ENCODE measurements around the gene MACIR. TPM values are rescaled to one million over a fixed set of nuclear protein-coding genes. Genes with fewer than 3 reads are reported as not detected.

MACIR gene
- total RNA-seq, 4 donors from 2014 or later, result 21.7 to 72.8 (median 47.7) TPM

DNA sequence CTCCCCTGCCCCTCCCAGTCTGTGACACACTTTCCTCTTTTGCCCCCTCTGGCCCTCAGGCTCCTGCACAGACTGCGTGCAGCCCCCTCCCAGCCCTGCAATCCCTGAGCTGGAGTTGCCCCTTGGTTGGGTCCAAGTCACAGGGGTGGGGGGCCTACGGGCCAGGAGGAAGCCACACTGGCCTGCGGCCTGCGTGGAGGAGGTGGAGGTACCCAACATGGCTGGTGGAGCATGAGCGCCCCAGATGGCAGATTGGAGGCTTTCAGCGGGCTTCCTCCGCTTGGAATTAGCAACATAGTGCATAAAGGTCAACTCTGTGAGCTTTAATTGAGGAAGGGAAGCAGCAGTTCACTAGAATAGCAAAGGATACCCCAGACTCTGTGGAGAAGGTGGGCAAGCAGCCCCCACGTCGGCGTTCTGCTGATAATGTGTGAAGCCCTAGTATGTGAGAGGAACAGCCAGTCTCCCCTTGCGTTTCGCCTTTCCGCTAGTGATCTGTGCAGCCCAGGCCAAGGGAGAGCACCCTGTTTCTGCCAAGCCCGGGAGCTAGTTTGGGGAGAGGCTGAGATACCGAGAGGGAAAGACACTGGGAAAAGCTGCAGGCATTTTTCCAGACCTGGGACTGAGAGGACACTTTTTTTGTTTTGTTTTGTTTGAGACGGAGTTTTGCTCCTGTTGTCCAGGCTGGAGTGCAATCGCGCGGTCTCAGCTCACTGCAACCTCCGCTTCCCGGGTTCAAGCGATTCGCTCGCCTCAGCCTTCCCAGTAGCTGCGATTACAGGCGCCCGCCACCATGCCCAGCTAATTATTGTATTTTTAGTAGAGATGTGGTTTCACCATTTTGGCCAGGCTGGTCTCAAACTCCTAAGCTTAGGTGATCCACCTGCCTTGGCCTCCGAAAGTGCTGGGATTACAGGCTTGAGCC is 35.3 kb upstream of the MACIR start:
- intact Hi-C loops (cut with DNase I; ENCODE audit: low total_unique reads), result no loop called here
- H3K4me3 ChIP-seq, result no peak overlapping the region
- DNase-seq, result no peak
- no peaks in the 10 kb centered on the region for H3K4me1 ChIP-seq
- TF ChIP-seq, protein P1, sequence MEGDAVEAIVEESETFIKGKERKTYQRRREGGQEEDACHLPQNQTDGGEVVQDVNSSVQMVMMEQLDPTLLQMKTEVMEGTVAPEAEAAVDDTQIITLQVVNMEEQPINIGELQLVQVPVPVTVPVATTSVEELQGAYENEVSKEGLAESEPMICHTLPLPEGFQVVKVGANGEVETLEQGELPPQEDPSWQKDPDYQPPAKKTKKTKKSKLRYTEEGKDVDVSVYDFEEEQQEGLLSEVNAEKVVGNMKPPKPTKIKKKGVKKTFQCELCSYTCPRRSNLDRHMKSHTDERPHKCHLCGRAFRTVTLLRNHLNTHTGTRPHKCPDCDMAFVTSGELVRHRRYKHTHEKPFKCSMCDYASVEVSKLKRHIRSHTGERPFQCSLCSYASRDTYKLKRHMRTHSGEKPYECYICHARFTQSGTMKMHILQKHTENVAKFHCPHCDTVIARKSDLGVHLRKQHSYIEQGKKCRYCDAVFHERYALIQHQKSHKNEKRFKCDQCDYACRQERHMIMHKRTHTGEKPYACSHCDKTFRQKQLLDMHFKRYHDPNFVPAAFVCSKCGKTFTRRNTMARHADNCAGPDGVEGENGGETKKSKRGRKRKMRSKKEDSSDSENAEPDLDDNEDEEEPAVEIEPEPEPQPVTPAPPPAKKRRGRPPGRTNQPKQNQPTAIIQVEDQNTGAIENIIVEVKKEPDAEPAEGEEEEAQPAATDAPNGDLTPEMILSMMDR (IDR thresholded peaks at IDR 0.05), result no peak
- no peak for TF ChIP-seq POLR2A (IDR thresholded peaks at IDR 0.05)
- TF ChIP-seq EP300 (IDR thresholded peaks at IDR 0.05; ENCODE audit: low read depth), result no peak
- no peak for TF ChIP-seq POLR2AphosphoS5 (IDR thresholded peaks at IDR 0.05)
- WGBS, 2 donors (ENCODE audit: low coverage in 1 of 2), result 92 to 100% methylated on average over 3 to 28 of the region's 28 CpGs
- H3K9me3 ChIP-seq, result no peaks in the 10 kb centered on the region
- no peak overlapping the region for H3K27ac ChIP-seq
- in situ Hi-C loops (cut with MboI; ENCODE audit: low pct_ligation_motif_present in 1 of 4, low pct_unique_long_range_greater_than_20kb in 1 of 4, low sequenced_read_pairs in 3 of 4), result loop anchor here in 1 of 4 donors (10.0 kb wide), 1 partner anchor 252 kb away; no protein-coding TSS in a partner anchor
- no peaks in the 10 kb centered on the region for H3K36me3 ChIP-seq
- H3K27me3 ChIP-seq, result no peaks in the 10 kb centered on the region

DNA sequence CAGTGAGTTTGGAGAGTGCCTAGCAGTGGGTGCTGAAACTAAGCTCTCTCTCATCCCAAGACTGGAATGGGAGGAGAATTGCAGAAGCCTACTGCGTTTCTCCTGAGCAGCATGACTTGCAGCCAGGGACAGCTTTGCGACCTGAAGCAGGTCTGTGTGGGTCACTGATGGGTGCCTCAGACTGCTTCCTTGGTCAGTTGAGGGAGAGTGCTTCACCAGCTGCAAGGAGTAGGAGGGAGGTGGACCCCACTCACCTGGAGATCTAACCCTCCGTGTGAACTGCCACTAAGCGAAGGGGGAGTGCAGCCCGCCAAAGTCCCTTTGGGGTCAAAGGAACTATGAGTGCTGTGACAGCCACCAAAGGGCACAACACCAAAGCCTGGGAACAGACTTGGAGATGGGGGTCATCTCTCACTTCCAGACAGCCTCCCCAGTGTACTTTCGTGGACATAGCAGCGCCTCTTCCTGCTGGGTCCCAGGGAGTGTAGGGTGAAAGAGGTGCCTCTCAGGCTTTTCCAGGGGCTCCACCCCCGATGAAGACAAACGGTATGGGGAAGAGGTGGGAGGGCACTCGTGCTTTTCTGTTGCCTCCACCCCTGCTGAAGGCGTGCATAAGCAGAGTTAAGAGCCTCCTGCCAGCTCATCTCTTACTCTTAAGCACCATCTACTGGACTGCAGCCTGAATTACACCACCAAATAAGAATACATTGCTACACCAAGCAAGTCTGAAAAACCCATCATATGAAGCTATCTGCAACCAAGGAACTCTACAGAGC is 34.3 kb upstream of the MACIR start:
- in situ Hi-C loops (cut with MboI; ENCODE audit: low pct_ligation_motif_present in 1 of 4, low pct_unique_long_range_greater_than_20kb in 1 of 4, low sequenced_read_pairs in 3 of 4), result loop anchor here in 1 of 4 donors (10.0 kb wide), 1 partner anchor 250 kb away; no protein-coding TSS in a partner anchor
- peak; percentile 20 for DNase-seq
- intact Hi-C loops (cut with DNase I; ENCODE audit: low total_unique reads), result no loop called here
- Histone ChIP-seq H3K9me3 (no peaks in the 10 kb centered on the region), H3K27me3 (no peaks in the 10 kb centered on the region), H3K36me3 (no peaks in the 10 kb centered on the region), H3K4me3 (no peak overlapping the region), H3K27ac (no peak overlapping the region), H3K4me1 (no peaks in the 10 kb centered on the region)
- TF ChIP-seq, protein P1 (IDR thresholded peaks at IDR 0.05), result peak; percentile 59 to 72 (median 66)
- TF ChIP-seq POLR2A (IDR thresholded peaks at IDR 0.05) (no peak), POLR2AphosphoS5 (IDR thresholded peaks at IDR 0.05) (no peak)
- 61% methylated on average over 11 of the region's 11 CpGs; no CpG with 5 or more reads in 1 of the 2 donors for WGBS, 2 donors (ENCODE audit: low coverage in 1 of 2)

GRCh38 chr5:103224894-103225246 is 33.7 kb upstream of the MACIR start:
- WGBS, 2 donors (ENCODE audit: low coverage in 1 of 2), result 84 to 92% methylated on average over 5 of the region's 5 CpGs
- in situ Hi-C loops (cut with MboI; ENCODE audit: low pct_ligation_motif_present in 1 of 4, low pct_unique_long_range_greater_than_20kb in 1 of 4, low sequenced_read_pairs in 3 of 4) (loop anchor here in 1 of 4 donors (10.0 kb wide), 1 partner anchor 250 kb away; no protein-coding TSS in a partner anchor), intact Hi-C loops (cut with DNase I; ENCODE audit: low total_unique reads) (no loop called here)
- Histone ChIP-seq H3K9me3 (no peaks in the 10 kb centered on the region), H3K36me3 (no peaks in the 10 kb centered on the region), H3K4me3 (no peak overlapping the region), H3K27ac (no peak overlapping the region), H3K27me3 (no peaks in the 10 kb centered on the region), H3K4me1 (no peaks in the 10 kb centered on the region)
- TF ChIP-seq POLR2AphosphoS5 (IDR thresholded peaks at IDR 0.05) (no peak), POLR2A (IDR thresholded peaks at IDR 0.05) (no peak), EP300 (IDR thresholded peaks at IDR 0.05; ENCODE audit: low read depth) (no peak)
- TF ChIP-seq, protein P1 (IDR thresholded peaks at IDR 0.05), result no peak
- DNase-seq, result no peak

GRCh38 chr5:103228061-103228460 is 30.5 kb upstream of the MACIR start:
- H3K36me3 ChIP-seq, result no peaks in the 10 kb centered on the region
- no peak for TF ChIP-seq EP300 (IDR thresholded peaks at IDR 0.05; ENCODE audit: low read depth)
- TF ChIP-seq POLR2AphosphoS5 (IDR thresholded peaks at IDR 0.05), result no peak
- TF ChIP-seq POLR2A (IDR thresholded peaks at IDR 0.05), result no peak
- TF ChIP-seq, protein P1 (IDR thresholded peaks at IDR 0.05), result no peak
- in situ Hi-C loops (cut with MboI; ENCODE audit: low pct_ligation_motif_present in 1 of 4, low pct_unique_long_range_greater_than_20kb in 1 of 4, low sequenced_read_pairs in 3 of 4), result loop anchor here in 1 of 4 donors (10.0 kb wide), 1 partner anchor 247 kb away; no protein-coding TSS in a partner anchor

More at GRCh38 chr5:103228061-103228460, 30.5 kb upstream of the MACIR start:
- Histone ChIP-seq H3K4me3 (no peak overlapping the region), H3K4me1 (no peaks in the 10 kb centered on the region), H3K27me3 (no peaks in the 10 kb centered on the region), H3K27ac (no peak overlapping the region), H3K9me3 (no peaks in the 10 kb centered on the region)
- WGBS, 2 donors (ENCODE audit: low coverage in 1 of 2), result 83 to 91% methylated on average over 5 of the region's 5 CpGs
- intact Hi-C loops (cut with DNase I; ENCODE audit: low total_unique reads), result no loop called here
- DNase-seq, result no peak
